Dermis blood vessel endothelial cell (primary cell): ENCODE results near the gene NOL7. TPM values are rescaled to one million over a fixed set of nuclear protein-coding genes. Genes with fewer than 3 reads are reported as not detected.

Experiments used
- DNase-seq: peaks from one replicate; pipeline ENCODE4 v3.0.0; 2010
- total RNA-seq: library from RNA; depleted of rRNA; stranded (reverse); fragments of >200 nt; gene quantifications from 2 replicates; pipeline ENCODE4 v1.2.3, GENCODE V29; 2014

The NOL7 gene
- total RNA-seq, 1 donor from 2014 or later: 72.8 TPM

- peak; percentile 9 for DNase-seq
Measured at GRCh38 chr6:13654496-13654895, 39.4 kb downstream of the NOL7 start.

- DNase-seq: no peak
Measured at GRCh38 chr6:13655700-13656099, 40.6 kb downstream of the NOL7 start.

DNA sequence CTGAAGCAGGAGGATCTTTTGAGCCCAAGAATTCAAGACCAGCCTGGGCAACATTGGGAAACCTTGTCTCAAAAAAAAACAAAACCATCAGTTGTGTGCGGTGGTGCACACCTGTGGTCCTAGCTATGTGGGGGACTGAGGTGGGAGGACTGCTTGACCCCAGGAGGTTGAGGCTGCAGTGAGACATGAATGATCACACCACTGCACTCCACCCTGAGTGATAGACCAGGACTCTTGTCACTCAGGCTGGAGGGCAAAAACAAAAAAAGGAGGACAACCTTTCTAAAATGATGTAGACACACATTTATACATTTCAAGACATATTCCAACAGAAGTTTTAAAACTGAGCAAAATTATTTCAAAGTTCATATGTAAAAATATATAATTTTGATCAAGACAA, 45.1 kb downstream of the NOL7 start:
- no peak for DNase-seq

DNA sequence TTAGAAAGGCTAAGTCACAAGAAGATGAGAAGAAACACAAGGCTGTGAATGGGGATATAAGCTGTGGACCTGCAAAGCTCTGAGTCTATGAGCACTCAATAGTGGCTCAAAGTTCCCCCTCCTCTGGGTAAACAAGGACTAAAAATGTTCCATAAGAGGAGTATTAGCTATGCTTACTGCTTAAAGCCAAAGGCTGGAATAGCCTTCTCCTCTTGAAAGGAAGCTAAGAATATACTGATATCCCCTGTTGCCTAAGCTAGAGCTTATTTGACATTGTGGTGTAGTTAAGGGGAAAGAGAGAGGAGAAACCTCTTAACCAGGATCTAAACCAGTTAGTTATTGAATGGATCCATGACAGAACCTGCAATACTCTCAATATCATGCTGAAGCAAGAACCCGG, 45.8 kb downstream of the NOL7 start:
- DNase-seq: no peak

DNA sequence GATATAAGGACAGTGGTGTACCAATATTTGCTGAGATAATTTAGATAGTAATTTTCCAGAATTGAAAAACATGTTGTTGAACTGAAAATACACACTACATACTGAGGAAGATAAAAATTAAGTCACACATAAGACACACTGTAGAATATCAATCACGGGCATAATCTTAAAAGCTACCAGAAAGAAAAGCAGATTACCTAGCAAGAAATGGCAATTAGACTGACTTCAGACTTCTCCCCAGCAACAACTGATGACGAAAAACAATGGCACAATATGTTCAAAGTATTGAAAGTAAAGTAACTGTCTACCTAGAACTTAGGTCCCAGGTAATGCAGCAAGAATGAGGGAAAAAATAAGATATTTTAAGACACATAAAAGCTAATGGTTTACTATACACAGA, 46.5 kb downstream of the NOL7 start:
- DNase-seq: no peak

DNA sequence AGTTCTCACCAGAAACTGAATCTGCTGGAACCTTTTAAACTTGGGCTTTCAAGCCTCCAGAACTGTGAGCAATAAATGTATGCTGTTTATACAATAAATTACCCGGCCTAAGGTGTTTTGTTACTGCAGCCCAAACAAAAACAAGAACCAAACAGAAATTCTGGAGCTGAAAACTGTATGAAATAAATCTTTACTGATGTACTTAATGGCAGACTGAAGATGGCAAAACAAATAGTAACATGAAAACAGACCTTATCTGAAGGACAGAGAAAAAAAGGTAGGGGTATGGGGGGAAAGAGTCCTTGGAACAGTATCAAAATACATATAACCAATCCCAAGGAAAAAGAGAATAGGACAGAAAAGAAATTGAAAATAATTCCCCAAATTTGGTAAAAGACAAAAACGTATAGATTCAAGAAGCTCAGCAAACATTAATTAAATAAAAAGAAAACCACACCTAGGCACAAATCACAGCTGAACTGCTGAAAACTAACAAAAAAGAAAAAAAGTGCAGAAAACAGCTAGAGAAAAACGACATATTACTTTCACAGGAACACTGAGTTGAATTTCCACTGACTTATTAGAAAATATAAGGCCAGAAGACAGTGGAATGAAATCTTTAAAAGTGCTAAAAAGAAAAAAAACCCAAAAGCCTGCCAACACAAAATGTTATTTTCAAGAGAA, 47.7 kb downstream of the NOL7 start:
- DNase-seq: no peak

- DNase-seq: no peak
Measured at GRCh38 chr6:13663986-13664385, 48.9 kb downstream of the NOL7 start.

- DNase-seq: no peak
Measured at GRCh38 chr6:13664703-13665352, 49.7 kb downstream of the NOL7 start.

DNA sequence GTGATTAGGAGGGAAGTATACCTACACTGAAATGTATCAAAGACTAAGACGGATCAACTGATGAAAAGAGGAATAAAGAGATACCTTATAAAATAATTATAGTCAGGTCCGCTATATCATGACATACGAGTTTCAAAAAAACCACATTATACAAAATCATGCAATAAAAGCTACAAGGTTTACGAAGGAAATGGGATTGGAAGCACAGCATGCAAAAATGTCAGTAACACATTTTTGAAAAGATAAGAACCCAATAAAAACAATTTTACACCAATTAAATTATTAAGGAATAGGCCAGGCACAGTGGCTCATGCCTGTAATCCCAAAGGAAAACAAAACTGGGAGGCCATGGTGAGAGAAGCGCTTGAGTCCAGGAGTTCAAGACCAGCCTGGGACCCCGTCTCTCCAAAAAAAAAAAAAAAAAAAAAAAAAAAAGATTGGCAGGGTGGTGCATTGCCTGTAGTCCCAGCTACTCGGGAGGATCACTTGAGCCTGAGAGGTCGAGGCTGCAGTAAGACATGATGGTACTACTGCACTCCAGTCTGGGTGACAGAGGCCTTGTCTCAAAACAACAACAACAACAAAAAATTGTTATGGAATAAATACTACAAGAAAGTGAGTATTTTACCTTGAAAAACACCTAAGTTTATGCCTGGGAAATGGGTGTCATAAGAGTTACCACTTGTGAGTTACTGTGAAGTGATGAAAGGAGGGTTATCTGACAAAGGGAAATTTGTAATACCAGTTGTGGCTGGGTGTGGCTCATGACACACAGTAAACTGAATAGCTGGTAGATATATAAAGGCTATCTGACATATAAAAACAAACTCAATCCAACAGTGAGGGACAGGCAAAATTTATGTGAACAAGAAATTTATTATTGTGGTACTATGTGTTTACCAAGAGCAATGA, 51.3 kb downstream of the NOL7 start:
- no peak for DNase-seq

GRCh38 chr6:13667655-13668054, 52.5 kb downstream of the NOL7 start:
- no peak for DNase-seq

- no peak for DNase-seq
Measured at GRCh38 chr6:13668291-13668928, 53.3 kb downstream of the NOL7 start.

- no peak for DNase-seq
Measured at GRCh38 chr6:13669476-13669875, 54.3 kb downstream of the NOL7 start.

Other genes starting within 250 kb of the NOL7 start
- 40.1 and 41.7 TPM in 2 replicates for gene GFOD1, start 127.7 kb upstream of the NOL7 start, total RNA-seq
- 9.7 and 10.6 TPM in 2 replicates for gene SIRT5, start 40.7 kb upstream of the NOL7 start, total RNA-seq
- gene RANBP9, start 96.5 kb downstream of the NOL7 start, total RNA-seq: 23.3 and 62.5 TPM in 2 replicates
- 8.3 and 15.8 TPM in 2 replicates for gene MCUR1, start 199.2 kb downstream of the NOL7 start, total RNA-seq